ENCODE data around the gene LOXL3.

Gene LOXL3

DNA sequence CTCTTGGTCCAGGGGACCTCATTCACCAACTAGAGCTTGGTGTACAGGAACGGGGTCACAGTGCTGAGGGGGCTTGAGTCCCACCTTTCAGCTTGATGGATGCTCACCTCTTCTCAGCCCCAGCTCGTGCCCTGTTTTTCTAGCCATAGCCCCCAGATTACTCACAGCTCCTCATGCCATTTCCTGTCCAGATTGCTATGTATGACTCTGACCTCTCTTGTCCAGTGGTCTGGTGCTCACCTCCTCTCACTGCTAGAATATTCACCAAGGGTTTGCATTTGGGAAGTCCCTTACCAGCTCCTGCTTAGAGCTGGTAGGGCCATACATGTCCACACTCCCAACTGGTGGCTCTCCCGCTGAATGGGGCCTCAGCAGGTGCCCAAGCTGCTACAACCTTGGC is 60.2 kb downstream of the LOXL3 start (continued):
- TF ChIP-seq ZNF777 (tag by site-specific recombination; IDR thresholded peaks at IDR 0.05; ENCODE audit: borderline replicate concordance) (no peak), ZNF473 (tag by site-specific recombination; IDR thresholded peaks at IDR 0.05) (no peak), SCRT2 (tag by site-specific recombination; IDR thresholded peaks at IDR 0.05) (no peak)

GRCh38 chr2:74491648-74492544 is 61.8 kb downstream of the LOXL3 start:
- no peak overlapping the region for H3K27ac ChIP-seq (ENCODE audit: extremely low read depth, low read depth, low read length)
- ChIA-PET CTCF (interaction anchor here (0.7 to 2.7 kb wide), 3 partner anchors 10 to 95 kb away, joined by 3 to 16 read pairs (median 3); no protein-coding TSS in a partner anchor), POLR2A (no interaction called here)
- no peak overlapping the region for H3K4me3 ChIP-seq (ENCODE audit: low read depth, low read length)
- peaks cover 2 to 62% of the 10 kb centered on the region in 2 experiments; a peak in 2 of 3 replicates for H3K36me3 ChIP-seq (ENCODE audit: control insufficient read depth in 2 of 2, insufficient read depth in 1 of 2, low read length in 2 of 2)
- H3K4me1 ChIP-seq (ENCODE audit: control insufficient read depth, insufficient read depth, low read length) = no peaks in the 10 kb centered on the region
- TF ChIP-seq ZNF138 (tag by site-specific recombination; IDR thresholded peaks at IDR 0.05; ENCODE audit: borderline replicate concordance) = no peak
- TF ChIP-seq, protein P1, sequence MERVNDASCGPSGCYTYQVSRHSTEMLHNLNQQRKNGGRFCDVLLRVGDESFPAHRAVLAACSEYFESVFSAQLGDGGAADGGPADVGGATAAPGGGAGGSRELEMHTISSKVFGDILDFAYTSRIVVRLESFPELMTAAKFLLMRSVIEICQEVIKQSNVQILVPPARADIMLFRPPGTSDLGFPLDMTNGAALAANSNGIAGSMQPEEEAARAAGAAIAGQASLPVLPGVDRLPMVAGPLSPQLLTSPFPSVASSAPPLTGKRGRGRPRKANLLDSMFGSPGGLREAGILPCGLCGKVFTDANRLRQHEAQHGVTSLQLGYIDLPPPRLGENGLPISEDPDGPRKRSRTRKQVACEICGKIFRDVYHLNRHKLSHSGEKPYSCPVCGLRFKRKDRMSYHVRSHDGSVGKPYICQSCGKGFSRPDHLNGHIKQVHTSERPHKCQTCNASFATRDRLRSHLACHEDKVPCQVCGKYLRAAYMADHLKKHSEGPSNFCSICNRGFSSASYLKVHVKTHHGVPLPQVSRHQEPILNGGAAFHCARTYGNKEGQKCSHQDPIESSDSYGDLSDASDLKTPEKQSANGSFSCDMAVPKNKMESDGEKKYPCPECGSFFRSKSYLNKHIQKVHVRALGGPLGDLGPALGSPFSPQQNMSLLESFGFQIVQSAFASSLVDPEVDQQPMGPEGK (tag by site-specific recombination; IDR thresholded peaks at IDR 0.05) = no peak
- no peak for TF ChIP-seq ZNF785 (tag by site-specific recombination; IDR thresholded peaks at IDR 0.05)
- TF ChIP-seq ZBTB1 (tag by site-specific recombination; IDR thresholded peaks at IDR 0.05) = no peak
- no peaks in the 10 kb centered on the region for H3K9me3 ChIP-seq (ENCODE audit: control insufficient read depth, insufficient read depth, low read depth, low read length)

DNA sequence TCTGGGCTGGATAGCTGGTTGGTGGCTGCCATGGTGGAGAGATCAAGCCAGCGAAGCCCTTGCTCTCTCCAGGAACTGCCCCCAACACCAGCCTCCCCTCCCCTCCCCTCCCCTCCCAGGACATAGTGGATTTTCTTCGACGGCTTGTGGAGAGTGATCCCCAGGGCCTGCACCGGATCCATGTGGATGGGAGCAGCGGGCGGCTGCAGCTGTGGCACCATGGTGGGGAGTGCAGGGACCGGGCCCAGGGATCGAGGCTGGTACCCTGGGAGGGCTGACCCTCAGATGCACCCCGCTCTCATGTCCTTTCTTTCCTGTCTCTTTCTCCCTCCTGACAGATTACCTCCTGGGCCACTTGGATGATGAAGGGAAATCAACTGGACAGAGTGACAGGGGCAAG is 63.8 kb downstream of the LOXL3 start:
- ChIA-PET POLR2A (interaction anchor here (1.5 kb wide), 1 partner anchor 50 kb away, joined by 3 read pairs; no protein-coding TSS in a partner anchor), CTCF (interaction anchor here (0.8 to 1.5 kb wide), 3 partner anchors 14 to 665 kb away, joined by 3 read pairs; no protein-coding TSS in a partner anchor)
- H3K4me3 ChIP-seq (ENCODE audit: low read depth, low read length) = no peak overlapping the region
- no peak overlapping the region for H3K27ac ChIP-seq (ENCODE audit: extremely low read depth, low read depth, low read length)
- H3K4me1 ChIP-seq (ENCODE audit: control insufficient read depth, insufficient read depth, low read length) = no peaks in the 10 kb centered on the region
- TF ChIP-seq ZNF76 (tag by site-specific recombination; IDR thresholded peaks at IDR 0.05; ENCODE audit: borderline replicate concordance, low read depth) = no peak
- TF ChIP-seq KLF8 (tag by site-specific recombination; IDR thresholded peaks at IDR 0.05) = no peak
- no peaks in the 10 kb centered on the region for H3K9me3 ChIP-seq (ENCODE audit: control insufficient read depth, insufficient read depth, low read depth, low read length)
- peaks cover 17 to 75% of the 10 kb centered on the region in 2 experiments; a peak in 2 of 3 replicates for H3K36me3 ChIP-seq (ENCODE audit: control insufficient read depth in 2 of 2, insufficient read depth in 1 of 2, low read length in 2 of 2)

- Histone ChIP-seq H3K9me3 (ENCODE audit: control insufficient read depth, insufficient read depth, low read depth, low read length) (no peaks in the 10 kb centered on the region), H3K27ac (ENCODE audit: extremely low read depth, low read depth, low read length) (no peak overlapping the region), H3K4me1 (ENCODE audit: control insufficient read depth, insufficient read depth, low read length) (no peaks in the 10 kb centered on the region), H3K4me3 (ENCODE audit: low read depth, low read length) (no peak overlapping the region), H3K36me3 (ENCODE audit: control insufficient read depth in 2 of 2, insufficient read depth in 1 of 2, low read length in 2 of 2) (peaks cover 17 to 69% of the 10 kb centered on the region in 2 experiments; a peak in 2 of 3 replicates)
- ChIA-PET CTCF (interaction anchor here (1.2 to 1.5 kb wide), 2 partner anchors 15 to 99 kb away, joined by 3 read pairs; no protein-coding TSS in a partner anchor), POLR2A (interaction anchor here (1.5 kb wide), 1 partner anchor 49 kb away, joined by 3 read pairs; no protein-coding TSS in a partner anchor)
- TF ChIP-seq GLI2 (tag by site-specific recombination; IDR thresholded peaks at IDR 0.05; ENCODE audit: borderline replicate concordance, low read depth) (no peak), ZNF704 (tag by site-specific recombination; IDR thresholded peaks at IDR 0.05) (no peak), ZNF558 (tag by site-specific recombination; IDR thresholded peaks at IDR 0.05) (no peak), ZNF621 (tag by site-specific recombination; IDR thresholded peaks at IDR 0.05) (no peak)
- TF ChIP-seq, protein P2, sequence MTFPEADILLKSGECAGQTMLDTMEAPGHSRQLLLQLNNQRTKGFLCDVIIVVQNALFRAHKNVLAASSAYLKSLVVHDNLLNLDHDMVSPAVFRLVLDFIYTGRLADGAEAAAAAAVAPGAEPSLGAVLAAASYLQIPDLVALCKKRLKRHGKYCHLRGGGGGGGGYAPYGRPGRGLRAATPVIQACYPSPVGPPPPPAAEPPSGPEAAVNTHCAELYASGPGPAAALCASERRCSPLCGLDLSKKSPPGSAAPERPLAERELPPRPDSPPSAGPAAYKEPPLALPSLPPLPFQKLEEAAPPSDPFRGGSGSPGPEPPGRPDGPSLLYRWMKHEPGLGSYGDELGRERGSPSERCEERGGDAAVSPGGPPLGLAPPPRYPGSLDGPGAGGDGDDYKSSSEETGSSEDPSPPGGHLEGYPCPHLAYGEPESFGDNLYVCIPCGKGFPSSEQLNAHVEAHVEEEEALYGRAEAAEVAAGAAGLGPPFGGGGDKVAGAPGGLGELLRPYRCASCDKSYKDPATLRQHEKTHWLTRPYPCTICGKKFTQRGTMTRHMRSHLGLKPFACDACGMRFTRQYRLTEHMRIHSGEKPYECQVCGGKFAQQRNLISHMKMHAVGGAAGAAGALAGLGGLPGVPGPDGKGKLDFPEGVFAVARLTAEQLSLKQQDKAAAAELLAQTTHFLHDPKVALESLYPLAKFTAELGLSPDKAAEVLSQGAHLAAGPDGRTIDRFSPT (tag by site-specific recombination; IDR thresholded peaks at IDR 0.05) = no peak
Observed at GRCh38 chr2:74488643-74489481, 64.9 kb downstream of the LOXL3 start.
